Measurements from ENCODE around the gene ARL4C.
A peak's percentile ranks its signal among the peaks of the same experiment; 100 is the strongest.
"Not testable (repeated sequence)": the region's sequence is repeated elsewhere in the genome, so short reads cannot be mapped to it uniquely, and the experiment has no call there.

ARL4C gene

GRCh38 chr2:234476766-234477165, 20.1 kb downstream of the ARL4C start:
- no peak for DNase-seq (ENCODE audit: low read depth)

GRCh38 chr2:234474654-234475053, 22.2 kb downstream of the ARL4C start:
- no peak for DNase-seq (ENCODE audit: low read depth)

DNA sequence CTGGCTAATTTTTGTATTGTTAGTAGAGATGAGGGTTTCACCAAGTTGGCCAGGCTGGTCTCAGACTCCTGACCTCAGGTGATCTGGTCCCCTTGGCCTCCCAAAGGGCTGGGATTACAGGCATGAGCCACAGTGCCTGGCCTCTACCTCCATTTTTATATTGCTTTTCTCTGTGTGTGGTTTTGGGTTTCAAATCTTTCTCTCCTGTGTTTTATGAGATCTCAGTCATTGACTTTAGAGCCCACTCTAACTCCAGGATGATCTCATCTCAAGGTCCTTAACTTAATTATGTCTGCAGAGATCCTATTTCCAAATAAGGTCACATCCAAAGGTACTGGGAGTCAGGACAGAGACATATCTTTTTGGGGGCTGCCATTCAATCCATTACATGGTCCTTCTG, 24.7 kb downstream of the ARL4C start:
- DNase-seq (ENCODE audit: low read depth) = no peak

DNA sequence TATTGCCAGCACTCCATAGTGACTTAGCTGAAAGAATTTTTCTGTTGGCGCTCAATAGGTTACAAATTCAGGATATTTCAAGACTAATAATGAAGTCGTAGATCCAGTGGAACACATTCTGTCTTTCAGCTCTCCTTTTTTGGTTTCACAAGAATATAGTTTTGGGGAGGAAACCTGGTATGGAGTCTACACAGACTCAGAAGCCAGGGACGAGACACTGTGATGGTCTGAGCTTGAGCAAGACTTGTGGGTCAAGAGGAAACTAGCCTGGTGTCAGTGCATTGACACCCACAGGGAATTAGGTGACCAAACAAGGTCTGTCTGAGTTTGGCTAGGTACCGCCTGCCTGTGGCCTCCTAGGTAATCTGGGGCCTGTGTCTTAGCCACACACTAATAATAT, 26.9 kb downstream of the ARL4C start:
- DNase-seq (ENCODE audit: low read depth) = no peak

DNA sequence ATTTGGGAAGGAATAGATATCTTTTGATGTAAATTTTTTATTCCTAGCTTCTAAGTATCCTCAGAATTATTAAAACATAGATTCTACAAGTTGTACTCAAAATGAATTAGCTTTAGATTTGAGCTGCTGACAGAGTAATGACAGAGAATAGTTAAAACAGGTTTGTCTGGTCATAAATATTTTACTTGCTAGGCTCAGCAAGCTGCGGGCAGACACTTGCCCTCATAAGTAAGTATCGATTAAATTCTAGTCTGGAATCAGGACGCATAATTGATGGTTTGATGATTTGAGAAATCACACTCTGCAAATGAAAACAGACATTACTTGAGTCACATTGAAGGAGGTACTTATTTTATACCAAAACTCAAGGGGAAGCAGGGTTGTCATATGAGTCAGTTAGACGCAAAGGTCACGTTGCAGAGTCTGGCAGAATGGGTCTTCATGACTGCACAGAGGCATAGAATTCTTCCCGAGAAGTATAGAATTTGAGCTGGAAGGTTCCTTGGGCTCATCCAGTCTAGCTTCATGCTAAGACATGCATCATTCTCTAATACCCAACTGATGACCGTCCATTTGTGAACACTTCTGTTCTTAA, 27.5 kb downstream of the ARL4C start:
- DNase-seq (ENCODE audit: low read depth) = no peak

DNA sequence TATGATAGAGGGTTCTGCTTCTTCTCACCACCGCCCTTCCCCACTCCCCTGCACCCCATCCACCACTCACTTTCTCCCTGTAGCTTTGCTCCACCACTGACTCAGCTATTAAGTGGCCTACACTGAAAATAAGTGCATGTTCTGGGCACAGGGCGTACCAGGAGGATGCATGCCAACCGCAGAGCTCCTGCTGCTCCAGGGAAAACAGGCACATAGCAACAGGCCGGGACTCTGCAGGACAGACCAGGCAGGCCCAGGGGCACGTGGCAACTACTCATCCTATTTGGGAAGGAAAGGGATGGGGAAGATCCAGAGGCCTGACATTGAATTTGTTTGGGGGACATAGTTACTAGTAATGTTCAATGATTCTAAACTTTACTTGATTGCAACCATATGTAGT, 28.4 kb downstream of the ARL4C start:
- DNase-seq (ENCODE audit: low read depth) = no peak

- no peak for DNase-seq (ENCODE audit: low read depth)
Observed at GRCh38 chr2:234467289-234467688, 29.6 kb downstream of the ARL4C start.

- no peak for DNase-seq (ENCODE audit: low read depth)
Observed at GRCh38 chr2:234464291-234464645, 32.6 kb downstream of the ARL4C start.

GRCh38 chr2:234463626-234464290, 33.1 kb downstream of the ARL4C start:
- DNase-seq (ENCODE audit: low read depth) = no peak

- DNase-seq (ENCODE audit: low read depth) = no peak
Observed at GRCh38 chr2:234462218-234462992, 34.5 kb downstream of the ARL4C start.

DNA sequence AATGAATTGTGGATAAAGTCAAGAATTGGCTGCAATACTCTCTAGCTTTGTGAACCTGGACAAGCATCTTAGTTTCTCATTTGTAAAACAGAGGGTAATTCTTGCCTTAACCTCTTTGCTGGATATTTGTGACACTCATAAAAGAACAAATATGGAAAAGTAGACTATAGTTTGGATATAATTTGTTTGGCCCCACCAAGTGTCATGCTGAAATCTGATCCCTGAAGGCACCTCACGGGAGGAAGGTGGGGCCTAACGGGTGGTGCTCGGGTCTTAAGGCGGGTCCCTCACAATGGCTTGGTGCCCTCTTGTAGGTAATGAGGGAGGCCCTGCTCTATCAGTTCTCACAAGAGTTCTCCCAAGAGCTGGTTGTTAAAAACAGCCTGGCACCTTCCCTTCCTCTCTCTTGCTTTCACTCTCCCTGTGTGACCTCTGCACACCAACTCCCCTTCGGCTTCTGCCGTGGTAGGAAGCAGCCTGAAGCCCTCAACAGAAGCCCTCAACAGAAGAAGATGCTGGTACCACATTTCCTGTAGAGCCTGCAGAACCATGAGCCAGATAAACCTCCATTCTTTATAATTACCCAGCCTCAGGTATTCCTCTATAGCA, 37.4 kb downstream of the ARL4C start:
- no peak for DNase-seq (ENCODE audit: low read depth)

DNA sequence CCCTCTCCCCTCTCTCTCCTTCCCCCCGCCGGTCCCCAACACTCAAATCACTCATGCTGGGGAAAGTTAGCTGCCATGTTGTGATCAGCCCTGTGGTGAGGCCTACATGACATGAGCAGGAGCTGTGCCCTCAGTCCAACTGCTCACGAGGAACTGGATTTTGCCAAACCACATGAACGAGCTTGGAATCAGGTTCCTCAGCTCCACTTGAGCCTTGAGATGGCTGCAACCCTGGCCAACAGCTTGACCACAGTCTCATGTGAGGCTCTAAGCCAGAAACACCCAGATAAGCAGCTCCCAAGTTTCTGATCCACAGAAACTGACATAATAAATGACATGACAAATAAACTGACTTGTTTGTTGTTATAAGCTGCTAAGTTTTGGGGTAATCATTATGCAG, 38.4 kb downstream of the ARL4C start:
- no peak for DNase-seq (ENCODE audit: low read depth)

GRCh38 chr2:234457421-234457820, 39.5 kb downstream of the ARL4C start:
- DNase-seq (ENCODE audit: low read depth) = no peak

DNA sequence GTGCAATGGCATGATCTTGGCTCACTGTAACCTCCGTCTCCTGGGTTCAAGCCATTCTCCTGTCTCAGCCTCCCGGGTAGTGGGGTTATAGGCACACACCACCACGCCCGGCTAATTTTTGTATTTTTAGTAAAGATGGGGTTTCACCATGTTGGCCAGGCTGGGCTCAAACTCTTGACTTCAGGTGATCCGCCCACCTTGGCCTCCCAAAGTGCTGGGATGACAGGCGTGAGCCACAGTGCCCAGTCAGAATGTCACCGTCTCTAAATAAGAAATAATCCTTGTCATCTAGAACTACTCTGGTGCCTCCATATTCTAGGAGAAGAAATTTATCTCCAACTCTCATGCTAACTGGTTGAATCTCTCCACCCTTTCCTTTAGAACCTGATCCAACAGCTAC, 41.6 kb downstream of the ARL4C start:
- DNase-seq (ENCODE audit: low read depth) = not testable (repeated sequence)

GRCh38 chr2:234454433-234454832, 42.4 kb downstream of the ARL4C start:
- no peak for DNase-seq (ENCODE audit: low read depth)

GRCh38 chr2:234453216-234453615, 43.7 kb downstream of the ARL4C start:
- DNase-seq (ENCODE audit: low read depth) = no peak

GRCh38 chr2:234451852-234452625, 44.8 kb downstream of the ARL4C start:
- DNase-seq (ENCODE audit: low read depth) = peak; percentile 46

DNA sequence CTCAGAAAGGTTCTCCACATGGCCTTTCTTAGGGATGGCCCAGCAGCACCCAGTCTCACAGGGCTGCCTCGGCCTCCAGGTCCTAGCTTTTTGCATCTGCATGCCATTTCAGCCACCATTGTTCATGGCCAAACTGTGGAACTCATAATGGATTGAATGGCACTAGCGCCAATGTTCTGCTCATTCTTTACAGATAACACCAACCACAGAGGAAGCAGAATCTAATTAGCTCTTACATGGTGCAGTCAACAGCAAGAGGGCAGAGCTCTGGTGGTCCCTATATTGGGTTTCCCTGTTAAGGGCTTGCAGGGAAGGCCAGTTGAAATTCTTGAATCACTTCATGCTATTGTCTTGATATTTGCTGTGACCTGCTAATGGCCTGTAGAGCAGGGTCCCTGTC, 45.6 kb downstream of the ARL4C start:
- DNase-seq (ENCODE audit: low read depth) = no peak

DNA sequence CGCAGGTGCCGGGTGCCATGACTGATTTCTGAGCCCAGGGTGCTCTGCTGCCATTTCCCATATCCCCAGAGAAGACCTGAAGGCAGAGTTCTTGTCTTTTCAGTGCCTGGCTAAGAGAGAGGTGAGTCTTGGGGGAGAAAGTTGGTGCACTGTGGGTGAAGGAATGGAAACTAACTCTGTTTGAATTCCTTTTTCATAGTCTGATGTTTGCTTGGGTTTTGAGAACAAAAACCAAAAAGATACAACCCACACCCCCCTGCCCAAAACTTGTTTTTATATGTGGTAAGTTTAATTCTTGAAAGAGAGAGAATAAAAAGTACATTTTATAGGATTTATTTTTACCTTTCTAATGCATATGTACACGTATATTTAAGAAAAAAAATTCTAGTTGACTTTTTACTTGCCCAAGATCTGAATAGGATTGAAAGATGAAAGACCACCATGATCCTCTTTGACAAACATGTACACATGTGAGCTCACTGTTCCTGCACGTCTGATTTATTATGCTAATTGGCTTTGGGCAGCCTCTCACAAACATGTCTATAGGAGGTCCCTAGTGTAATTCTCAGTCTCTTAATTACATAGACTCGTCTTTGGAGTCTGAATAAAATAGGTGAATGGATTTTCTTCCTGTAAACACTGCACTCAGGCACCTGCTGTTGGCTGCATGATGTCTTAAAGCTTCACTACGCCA, 46.3 kb downstream of the ARL4C start:
- no peak for DNase-seq (ENCODE audit: low read depth)

DNA sequence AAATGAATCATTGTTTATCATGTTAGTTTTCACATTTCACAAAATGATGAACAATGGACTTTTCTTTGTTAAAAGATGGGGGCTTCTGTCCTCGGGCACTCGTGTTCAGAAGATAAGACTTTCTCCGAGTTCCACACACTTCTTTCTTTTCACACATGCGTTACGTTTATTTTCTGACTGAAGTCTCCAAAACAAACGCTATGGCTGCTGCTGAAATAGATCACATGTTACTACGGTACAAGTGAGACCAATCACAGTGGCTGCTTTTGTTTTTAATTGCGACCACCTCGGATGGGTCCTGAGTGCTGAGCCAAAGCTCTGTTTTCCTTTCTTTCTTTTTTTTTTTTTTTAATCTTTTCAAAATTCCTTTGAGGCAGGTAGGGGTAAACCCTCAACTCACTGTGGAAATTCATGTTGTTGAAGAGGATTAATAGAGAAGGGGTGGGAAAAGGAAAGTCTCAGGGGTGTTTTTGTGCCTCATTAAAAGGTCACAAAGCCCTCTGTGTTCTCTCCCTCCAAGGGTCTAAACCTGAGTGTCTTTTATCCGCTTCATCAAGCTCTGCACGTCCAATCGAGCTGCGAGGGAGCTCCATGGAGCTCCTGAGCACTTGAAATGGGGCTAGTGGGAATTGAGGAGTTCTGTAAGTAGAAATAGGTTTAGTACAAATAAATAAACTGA, 48.2 kb downstream of the ARL4C start:
- no peak for DNase-seq (ENCODE audit: low read depth)

GRCh38 chr2:234447963-234448362, 48.9 kb downstream of the ARL4C start:
- DNase-seq (ENCODE audit: low read depth) = no peak
